Activated CD8-positive, alpha-beta memory T cell treated with anti-CD3 and anti-CD28 coated beads, Interleukin-2, amount 50 U/mL, for 48 hours (primary cell): ENCODE data around the gene ZNF280A.
"Not testable (repeated sequence)": the region's sequence is repeated elsewhere in the genome, so short reads cannot be mapped to it uniquely, and the experiment has no call there.

Experiments
- DNase-seq: peaks from one replicate; pipeline ENCODE4 v3.0.0-alpha.2; 2020

Gene ZNF280A

DNA sequence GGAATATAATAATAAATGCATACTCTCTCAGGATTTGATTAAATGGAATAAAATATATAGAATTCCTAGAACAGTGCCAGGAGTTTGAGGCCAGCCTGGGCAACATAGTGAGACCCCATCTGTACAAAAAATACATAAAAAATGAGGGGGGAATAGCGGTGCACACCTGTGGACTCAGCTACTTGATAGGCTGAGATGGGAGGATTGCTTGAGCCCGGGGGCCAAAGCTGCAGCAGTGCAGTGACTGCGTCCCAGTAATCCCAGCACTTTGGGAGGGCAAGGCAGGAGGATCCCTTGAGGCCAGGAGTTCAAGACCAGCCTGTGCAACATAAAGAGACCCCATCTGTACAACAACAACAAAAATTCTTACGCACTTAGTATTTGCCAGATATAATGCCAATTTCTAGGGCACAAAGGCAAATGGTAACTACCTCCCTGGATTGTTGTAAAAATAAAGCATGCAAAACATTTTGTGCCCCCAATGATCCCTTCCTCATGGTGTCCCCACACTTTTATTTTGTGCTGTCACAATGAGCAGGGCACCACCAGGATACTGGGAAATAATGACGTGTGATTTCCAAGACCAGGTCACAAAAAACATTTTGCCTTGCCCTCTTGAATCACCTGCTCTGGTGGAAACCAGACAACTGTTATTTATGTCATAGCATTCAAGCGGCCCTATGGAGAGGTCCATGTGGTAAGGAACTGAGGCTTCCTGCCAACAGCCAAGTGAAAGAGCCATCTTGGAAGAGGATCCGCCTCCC is 18.3 kb upstream of the ZNF280A start:
- no peak for DNase-seq

DNA sequence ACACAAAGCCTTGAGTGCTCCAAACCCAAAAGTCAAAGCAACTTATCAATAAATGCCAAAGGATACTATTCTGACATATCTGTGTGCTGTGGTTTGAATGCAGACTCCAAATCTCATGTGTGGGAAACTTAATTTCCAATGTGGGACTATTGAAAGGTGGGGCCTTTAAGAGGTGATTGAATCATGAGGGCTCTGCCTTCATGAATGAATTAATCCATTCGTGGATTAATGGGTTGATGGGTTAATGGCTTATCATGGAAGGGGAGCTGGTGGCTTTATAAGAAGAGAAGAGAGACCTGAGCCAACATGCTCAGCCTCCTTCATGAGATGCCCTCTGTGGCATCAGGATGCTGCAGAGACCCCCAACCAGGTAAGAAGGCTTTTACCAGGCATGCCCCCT is 16.8 kb upstream of the ZNF280A start:
- DNase-seq: no peak

DNA sequence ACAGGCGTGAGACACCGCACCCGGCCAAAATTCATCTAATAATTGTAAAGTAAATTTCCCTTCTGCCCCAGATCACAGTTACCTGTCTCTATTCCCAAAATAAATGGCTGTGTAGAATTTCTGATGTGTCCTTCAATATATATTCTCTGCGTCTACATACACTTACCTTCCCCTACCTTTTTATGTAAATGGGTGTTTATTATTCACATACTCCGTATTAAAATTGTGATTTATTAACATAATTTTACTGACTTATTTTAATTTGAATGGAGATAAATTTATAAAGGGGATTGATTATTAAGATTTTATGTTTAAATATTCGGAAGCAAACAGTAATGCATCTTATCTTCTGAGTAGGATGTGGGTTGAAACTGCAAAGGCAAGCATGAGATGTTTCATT is 16.4 kb upstream of the ZNF280A start:
- DNase-seq: no peak

DNA sequence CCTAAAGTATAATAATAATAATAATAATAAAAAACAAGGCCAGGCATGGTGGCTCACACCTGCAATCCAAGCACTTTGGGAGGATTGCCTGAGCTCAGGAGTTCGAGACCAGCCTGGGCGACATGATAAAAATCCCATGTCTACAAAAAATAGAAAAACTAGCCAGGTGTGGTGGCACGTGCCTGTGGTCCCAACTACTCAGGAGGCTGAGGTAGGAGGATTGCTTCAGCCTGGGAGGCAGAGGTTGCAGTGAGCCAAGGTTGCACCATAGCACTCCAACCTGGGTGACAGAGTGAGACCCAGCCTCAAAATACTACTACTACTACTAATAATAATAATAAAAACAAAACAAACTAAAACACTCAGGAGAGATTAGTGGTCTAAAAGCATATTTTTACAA is 15.6 kb upstream of the ZNF280A start:
- DNase-seq: no peak

DNA sequence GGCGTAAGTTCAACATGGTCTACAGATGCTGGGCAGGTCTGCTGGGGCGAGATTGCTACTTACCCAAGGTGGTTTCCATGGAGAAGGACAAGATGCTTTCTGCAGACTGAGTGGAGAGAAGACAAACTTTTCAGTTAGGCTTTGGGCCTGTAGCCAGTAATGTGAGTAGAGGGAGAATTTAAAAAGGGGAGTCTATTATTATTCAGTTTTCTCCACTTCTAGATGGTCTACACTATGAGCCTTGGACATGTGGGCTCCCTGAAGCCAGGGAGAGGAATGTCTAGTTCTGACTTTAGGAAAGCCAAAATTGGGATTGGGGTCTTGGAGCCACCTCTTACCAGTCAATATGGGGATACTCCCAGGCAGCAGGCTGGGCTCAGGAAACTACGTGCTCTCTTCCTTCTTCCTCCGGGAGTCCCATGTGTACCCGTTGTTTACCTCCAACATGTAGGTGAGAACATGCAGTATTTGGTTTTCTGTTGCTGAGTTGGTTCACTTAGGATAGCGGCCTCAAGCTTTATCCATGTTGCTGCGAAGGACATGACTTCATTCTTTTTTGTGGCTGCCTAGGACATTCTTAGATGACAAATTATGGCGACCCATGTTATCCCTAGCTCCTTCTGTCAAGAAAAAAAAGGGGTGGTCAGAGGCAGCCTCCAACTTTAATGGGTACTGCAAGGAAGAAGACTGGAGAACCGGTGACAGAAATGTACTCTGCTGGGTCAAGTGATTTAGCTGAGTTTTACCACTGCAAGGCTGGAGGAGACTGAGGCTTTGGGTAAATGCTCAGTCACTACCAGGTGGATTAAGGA is 14.7 kb upstream of the ZNF280A start:
- DNase-seq: no peak

DNA sequence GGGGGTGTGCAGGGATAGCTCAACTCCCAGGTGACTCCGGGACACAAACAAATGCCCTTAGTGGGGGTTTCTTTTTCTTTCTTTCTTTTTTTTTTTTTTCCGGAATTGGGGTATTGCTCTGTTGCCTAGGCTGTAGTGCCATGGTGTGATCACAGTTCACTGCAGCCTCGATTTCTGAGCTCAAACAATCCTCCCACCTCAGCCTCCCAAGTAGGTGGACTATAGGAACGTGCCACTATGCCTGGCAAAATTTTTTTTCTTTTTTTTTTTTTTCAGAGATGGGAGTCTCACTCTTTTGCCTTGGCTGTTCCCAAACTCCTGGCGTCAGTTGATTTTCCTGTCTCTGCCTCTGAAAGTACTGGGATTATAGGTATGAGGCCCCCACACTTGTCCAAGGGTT is 13.8 kb upstream of the ZNF280A start:
- DNase-seq: no peak

DNA sequence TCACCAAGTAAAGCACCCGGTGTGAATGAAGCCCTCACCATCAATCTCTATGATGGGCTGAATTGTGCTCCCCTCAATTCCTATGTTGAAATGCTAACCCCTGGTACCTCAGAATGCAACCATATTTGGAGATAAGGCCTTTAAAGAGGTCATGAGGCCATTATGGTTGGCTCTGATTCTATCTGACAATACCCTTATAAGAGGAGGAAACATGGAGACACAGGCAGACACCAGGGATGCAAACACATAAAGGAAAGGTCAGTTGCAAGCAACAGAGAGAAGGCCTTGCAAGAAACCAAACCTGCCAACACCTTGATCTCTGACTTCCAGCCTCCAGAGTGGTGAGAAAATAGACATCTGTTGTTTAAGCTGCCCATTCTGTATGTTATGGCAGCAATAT is 13.3 kb upstream of the ZNF280A start:
- DNase-seq: no peak

DNA sequence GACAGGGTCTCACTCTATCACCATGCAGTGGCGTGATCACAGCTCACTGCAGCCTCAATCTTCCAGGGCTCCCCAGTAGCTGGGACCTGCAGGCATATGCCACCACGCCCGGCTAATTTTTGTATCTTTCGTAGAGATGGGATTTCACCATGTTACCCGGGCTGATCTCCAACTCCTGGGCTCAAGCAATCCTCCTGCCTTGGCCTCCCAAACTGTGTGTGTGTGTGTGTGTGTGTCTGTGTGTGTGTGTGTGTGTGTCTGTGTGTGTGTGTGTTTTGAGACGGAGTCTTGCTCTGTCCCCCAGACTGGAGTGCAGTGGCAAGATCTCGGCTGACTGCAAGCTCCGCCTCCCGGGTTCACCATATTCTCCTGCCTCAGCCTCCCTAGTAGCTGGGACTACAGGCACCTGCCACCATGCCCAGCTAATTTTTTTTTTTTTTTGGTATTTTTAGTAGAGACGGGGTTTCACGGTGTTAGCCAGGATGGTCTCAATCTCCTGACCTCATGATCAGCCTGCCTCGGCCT is 12.5 kb upstream of the ZNF280A start:
- DNase-seq: not testable (repeated sequence)

DNA sequence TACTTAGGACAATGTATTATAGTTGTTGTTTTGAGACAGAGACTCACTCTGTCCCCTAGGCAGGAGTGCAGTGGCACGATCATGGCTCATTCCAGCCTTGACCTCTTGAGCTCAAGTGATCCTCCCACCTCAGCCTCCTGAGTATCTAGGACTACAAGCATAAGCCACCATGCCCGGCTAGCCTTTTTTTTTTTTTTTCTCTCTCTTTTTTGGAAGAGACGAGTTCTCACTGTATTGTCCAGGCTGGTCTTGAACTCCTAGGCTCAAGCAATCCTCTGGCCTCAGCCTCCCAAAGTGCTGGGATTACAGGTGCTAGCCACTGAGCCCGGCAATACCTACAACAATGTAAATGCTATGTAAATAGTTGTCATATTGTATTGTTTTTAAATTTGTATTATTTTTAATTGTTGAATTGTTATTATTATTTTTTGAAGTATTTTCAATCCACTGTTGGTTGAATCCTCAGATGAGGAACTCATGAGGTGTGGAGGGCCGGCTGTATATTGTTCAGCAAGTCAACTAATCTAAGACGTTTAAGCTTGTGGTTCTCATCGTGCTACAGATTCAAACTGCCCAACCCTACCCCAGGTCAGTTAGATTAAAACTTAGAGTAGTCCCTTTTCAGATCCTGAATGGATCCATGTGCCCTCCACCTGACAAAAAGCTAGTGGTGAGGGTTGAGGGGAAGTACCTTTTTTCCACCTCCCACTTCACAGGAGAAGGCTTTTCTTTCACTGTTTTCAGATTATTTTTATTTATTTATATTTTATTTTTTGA is 11.9 kb upstream of the ZNF280A start:
- no peak for DNase-seq

DNA sequence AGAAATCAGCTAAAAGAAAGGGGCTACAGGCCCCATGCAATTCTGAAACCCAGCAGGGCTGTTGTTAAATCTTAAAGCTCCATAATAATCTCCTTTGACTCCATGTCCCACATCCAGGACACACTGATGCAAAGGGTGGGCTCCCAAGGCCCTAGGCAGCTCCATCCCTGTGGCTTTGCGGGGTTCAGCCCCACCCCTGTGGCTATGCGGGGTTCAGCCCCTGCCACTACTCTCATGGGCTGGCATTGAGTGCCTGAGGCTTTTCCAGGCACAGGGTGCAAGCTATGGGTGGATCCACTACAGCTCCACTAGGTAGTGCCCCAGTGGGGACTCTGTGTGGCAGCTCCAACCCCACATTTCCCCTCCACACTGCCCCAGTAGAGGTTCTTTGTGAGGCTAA is 8.7 kb upstream of the ZNF280A start:
- DNase-seq: no peak

DNA sequence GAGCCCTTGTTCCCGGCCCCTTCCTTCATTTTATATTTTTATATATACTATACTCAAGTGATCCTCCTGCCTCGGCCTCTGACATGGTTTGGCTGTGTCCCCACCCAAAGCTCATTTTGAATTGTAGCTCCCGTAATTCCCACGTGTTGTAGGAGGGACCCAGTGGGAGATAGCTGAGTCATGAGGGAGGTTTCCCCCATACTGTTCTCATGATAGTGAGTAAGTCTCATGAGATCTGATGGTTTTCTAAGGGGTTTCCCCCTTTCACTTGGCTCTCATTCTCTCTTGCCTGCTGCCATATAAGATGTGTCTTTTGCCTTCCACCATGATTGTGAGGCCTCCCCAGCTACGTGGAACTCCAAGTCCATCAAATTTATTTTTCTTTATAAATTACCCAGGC is 7.2 kb upstream of the ZNF280A start:
- no peak for DNase-seq

DNA sequence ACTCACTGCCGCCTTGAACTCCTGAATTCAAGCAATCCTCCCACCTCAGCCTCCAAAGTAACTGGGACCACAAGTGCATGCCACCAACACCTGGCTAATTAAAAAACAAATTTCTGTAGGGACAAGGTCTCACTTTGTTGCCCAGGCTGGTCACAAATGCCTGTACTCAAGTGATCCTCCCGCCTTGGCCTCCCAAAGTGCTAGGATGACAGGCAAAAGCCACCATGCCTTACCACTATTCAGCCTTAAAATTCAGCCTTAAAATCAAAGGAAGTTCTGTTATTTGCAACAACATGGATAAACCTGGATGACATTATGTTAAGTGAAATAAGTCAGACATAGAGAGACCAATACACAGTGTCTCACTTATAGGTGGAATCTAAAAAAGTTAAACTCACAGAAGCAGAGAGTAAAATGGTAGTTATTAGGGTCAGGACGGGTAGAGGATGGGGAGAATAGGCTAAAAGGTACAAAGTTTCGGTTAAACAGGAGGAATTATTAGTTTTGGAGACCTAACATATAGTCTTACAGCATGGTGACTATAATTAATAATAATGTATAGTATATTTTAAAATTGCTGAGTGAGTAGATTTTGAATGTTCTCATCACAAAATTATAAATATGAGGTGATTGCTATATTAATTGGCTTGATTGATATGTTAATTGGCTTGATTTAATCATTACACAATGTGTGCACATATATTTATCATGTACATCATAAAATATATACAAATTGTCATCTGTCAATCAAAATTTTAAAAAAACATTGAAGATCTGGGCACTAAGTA is 6.2 kb upstream of the ZNF280A start:
- DNase-seq: no peak

DNA sequence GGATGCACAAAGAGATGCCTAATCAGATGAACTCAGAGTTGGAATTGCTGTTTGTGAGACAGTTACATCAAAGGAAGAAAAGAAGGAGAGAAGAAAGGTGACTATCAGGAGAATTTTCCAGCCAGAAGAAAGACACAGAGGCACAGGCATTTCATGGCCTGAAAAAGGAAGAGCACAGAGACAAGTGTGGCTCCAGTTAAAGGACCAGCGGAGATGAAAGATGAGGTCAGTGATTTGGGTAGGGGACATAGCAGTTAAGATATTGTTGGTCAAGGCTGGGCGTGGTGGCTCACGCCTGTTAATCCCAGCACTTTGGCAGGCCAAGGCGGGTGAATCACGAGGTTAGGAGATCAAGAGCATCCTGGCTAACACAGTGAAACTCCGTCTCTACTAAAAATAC is 3.4 kb upstream of the ZNF280A start:
- no peak for DNase-seq

DNA sequence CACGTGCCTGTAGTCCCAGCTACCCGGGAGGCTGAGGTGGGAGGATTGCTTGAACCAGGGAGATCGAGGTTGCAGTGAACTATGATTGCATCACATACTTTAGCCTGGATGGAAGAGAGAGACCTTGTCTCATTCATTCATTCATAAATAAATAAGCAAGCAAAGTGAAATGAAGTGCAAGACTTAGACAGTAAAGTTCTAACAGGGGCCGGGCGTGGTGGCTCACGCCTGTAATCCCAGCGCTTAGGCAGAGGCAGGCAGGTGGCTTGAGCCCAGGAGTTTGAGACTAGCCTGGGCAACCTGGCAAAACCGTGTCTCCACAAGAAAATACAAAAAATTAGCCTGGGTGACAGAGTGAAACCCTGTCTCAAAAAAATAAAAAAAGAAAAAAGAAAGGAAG is 1.6 kb upstream of the ZNF280A start:
- no peak for DNase-seq

DNA sequence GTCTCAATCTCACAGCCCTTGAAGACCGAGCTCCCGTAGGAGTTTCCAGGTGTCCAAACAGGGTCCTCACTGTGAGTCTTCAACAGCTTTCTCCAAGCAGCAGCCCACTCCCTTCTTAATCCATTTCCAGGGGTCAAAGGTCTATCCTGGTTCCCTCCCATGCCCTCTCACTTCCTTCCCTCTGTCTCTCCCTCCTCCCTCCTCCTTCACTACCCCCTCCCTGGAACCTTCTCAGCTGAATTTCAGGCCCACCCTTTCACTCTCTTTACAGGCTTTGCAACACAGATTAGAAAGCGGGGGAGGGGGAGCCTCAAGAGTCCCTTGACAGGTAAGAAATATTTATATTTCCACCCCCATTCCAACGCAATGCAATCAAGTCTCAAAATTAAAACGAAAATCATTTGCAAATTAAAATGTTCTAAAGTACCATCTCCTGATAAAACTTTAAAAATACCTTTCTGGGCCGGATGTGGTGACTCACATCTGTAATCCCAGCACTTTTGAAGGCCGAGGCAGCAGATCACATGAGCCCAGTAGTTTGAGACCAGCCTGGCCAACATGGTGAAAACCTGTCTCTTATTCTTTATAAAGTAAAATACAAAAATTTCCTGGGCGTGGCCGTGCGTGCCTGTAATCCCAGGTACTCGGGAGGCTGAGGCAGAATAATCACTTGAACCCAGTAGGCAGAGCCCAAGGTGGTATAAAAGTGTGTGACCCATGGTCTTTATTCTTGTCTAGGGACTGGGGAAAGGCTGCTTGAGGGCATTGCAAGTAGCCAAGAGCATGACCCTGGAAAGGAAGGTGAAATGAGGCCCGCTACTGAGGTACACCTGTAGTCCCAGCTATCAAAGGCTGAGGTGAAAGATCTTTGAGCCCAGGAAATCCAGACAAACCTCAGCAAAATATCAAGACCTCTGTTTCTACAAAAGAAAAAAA is 865 bp upstream of the ZNF280A start:
- no peak for DNase-seq

DNA sequence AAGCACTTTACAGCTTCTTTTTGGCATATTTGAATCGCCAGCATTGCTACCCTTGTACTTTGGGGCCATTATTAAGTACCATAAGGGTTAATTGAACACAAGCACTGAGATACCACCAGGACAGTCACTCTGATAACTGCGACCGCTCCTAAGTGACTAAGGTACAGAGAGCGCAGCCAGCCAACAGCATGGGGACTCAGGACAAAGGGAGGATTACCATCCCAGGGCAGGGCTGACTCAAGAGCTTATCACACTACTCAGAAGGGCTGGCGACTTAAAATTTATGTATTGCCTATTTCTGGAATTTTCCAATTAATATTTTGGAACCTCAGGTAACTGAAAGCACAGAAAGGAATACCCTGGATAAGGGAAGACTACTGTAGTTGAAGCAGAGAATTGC is 479 bp downstream of the ZNF280A start:
- no peak for DNase-seq

DNA sequence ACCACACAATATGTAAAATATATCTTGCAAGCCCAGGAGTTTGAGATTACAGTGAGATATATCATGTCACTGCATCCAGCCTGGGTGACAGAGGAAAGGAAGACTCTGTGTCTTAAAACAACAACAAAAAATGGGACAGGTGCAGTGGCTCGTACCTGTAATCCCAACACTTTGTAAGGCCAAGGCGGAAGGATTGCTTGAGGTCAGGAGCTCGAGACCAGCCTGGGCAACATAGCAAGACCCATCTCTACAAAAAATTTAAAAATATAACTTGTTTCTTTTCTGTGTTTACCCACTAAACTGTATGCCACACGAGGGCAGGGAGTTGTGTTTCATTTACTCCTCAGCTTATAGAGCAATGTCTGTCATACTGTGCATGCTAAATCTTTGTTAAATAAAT is 3.1 kb downstream of the ZNF280A start:
- DNase-seq: no peak

DNA sequence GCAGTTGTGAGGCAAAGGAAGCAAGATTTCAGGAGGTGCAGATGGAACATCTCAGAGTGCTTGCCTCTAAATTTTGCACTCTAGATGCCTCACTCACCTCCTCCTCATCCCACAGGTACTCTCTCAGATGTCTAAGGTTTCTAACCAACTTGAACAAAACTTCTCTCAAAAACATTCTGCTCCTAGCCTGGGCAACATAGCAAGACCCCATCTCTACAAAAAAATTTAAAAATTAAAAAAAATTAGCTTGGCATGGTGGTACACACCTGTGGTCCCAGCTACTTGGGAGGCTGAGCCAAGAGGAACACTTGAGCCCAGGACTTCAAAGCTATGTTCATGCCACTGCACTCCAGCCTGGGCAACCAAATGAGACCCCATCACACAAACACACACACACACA is 4.2 kb downstream of the ZNF280A start:
- DNase-seq: no peak

DNA sequence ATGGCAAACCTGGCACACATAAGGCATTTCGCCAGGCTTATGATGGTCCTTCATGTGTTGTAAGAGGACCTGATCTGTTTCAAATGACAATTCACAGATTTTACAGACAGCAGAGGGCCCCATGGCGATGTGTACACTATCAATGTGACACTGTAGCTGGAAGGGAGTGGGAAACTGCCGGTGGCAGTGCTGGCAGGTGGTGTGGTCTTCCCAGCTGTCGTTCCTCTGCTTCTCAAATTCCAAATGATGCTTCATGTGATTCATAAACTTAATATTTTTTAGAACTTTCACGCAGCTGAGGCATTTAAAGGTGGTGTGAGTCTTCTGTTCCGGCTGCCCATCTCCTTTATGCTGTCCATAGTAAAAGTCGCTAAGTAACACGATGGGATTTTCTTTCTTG is 5.6 kb downstream of the ZNF280A start:
- DNase-seq: not testable (repeated sequence)

DNA sequence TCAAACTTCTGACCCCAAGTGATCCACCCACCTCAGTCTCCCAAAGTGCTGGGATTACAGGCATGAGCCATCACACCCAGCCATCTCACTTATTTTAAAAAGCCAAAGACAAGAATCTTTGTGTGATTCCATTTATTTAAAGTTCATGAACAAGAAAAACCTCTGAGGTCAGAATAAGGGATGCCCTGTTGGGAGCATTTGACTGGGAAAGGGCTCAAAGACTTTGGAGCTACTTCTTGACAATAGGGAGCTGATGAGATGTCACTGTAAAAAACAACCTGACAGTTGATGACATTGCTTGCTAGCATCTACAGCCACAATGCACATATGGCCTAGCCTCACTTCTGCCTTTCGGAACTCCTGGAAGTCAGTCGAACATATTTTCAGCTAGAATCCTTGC is 6.5 kb downstream of the ZNF280A start:
- DNase-seq: no peak

DNA sequence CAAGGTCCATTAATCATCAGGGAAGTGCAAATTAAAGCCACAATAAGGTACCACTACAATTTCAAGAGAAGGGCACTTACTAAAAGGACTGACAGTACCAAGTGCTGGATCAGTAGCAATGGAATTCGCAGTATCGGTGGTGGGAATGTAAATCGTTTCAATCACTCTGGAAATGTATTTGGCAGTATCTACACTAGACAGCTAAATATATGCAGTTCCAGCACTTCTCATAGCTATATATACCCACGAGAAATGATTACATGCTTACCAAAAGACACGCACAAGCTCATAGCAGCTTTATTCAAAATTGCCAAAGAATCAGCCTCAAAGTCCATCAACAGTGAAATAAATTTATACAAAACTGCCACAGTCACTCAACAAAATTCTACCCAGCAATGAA is 7.1 kb downstream of the ZNF280A start:
- DNase-seq: no peak

DNA sequence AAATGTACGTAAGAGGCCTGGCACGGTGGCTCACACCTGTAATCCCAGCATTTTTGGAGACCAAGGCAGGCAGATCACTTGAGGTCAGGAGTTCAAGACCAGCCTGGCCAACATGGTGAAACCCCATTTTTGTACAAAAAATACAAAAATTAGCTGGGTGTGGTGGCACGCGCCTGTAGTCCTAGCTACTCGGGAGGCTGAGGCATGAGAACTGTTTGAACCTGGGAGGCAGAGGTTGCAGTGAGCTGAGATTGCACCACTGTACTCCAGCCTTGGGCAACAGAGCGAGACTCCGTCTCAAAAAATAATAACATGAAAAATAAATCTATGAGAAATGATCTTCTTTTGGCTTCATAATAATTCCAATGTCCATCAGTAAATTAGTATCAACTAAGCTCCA is 9.2 kb downstream of the ZNF280A start:
- DNase-seq: not testable (repeated sequence)
